Large intestine (tissue), 12 donors: ENCODE data around the gene SNRNP70. TPM values are rescaled to one million over a fixed set of nuclear protein-coding genes. Genes with fewer than 3 reads are reported as not detected.
A peak's percentile ranks its signal among the peaks of the same experiment; 100 is the strongest.
"Not testable (repeated sequence)": the region's sequence is repeated elsewhere in the genome, so short reads cannot be mapped to it uniquely, and the experiment has no call there.

Source experiments
- DNase-seq, 2 donors: peaks; one replicate each; pipeline versions ENCODE4 v3.0.0 to v3.0.0-alpha.2; 2013
- H3K27ac ChIP-seq: one replicate; pipeline ENCODE4 v1.5.1; 2013; ENCODE audit warnings: low read length
- H3K27me3 ChIP-seq: 2 replicates; pipeline ENCODE4 v1.6.1; 2013; ENCODE audit warnings: low read length; ENCODE audit not compliant: control insufficient read depth, insufficient read depth
- H3K36me3 ChIP-seq: 2 replicates; pipeline ENCODE4 v1.6.1; 2013; ENCODE audit warnings: low read length; ENCODE audit not compliant: control insufficient read depth, insufficient read depth
- H3K4me1 ChIP-seq: one replicate; pipeline ENCODE4 v1.6.1; 2013; ENCODE audit warnings: low read length; ENCODE audit not compliant: control insufficient read depth, insufficient read depth
- H3K4me3 ChIP-seq: one replicate; pipeline ENCODE4 v1.5.1; 2013; ENCODE audit warnings: low read length
- H3K9me3 ChIP-seq: one replicate; pipeline ENCODE4 v1.6.1; 2013; ENCODE audit warnings: mild to moderate bottlenecking, low read depth, low read length, moderate library complexity; ENCODE audit not compliant: control insufficient read depth
- WGBS: methylation state at CpG from one replicate; pipeline ENCODE4 v1.1.5; 2013; ENCODE audit warnings: low lambda C conversion rate; ENCODE audit not compliant: insufficient coverage; 5-methylcytosine and 5-hydroxymethylcytosine counted together
- long read RNA-seq, 11 donors: transcript quantifications; one replicate each; lab custom pipeline, GENCODE V29; 2026
- polyA plus RNA-seq: library from polyadenylated mRNA; unstranded; fragments of 120-200 nt; gene quantifications from one replicate; pipeline ENCODE4 v1.2.1, GENCODE V29; 2013

The SNRNP70 gene, protein sequence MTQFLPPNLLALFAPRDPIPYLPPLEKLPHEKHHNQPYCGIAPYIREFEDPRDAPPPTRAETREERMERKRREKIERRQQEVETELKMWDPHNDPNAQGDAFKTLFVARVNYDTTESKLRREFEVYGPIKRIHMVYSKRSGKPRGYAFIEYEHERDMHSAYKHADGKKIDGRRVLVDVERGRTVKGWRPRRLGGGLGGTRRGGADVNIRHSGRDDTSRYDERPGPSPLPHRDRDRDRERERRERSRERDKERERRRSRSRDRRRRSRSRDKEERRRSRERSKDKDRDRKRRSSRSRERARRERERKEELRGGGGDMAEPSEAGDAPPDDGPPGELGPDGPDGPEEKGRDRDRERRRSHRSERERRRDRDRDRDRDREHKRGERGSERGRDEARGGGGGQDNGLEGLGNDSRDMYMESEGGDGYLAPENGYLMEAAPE
- polyA plus RNA-seq, result 295 TPM
- long read RNA-seq, donor 1, transcript SNRNP70-201 (10 exons, 1,603 nt), result minor isoform, 5 of 20 reads
- long read RNA-seq, donor 1, transcript SNRNP70-203 (3 exons, 3,221 nt), result minor isoform, 7 of 20 reads
- long read RNA-seq, donor 1, transcript SNRNP70-206 (10 exons, 1,574 nt), result major isoform, 8 of 20 reads
- long read RNA-seq, donor 1, partial matches to known transcripts, result 0 of 20 reads
- long read RNA-seq, donor 1, other reads (novel, unspliced or antisense), result 0 of 20 reads
- long read RNA-seq, donor 2, transcript SNRNP70-206 (10 exons, 1,574 nt), result major isoform, 16 of 76 reads
- long read RNA-seq, donor 2, transcript SNRNP70-201 (10 exons, 1,603 nt), result minor isoform, 6 of 76 reads
- long read RNA-seq, donor 2, transcript SNRNP70-203 (3 exons, 3,221 nt), result minor isoform, 12 of 76 reads
- long read RNA-seq, donor 2, partial matches to known transcripts, result 40 of 76 reads
- long read RNA-seq, donor 2, other reads (novel, unspliced or antisense), result 0 of 76 reads
- long read RNA-seq, donor 3, transcript SNRNP70-203 (3 exons, 3,221 nt), result minor isoform, 11 of 162 reads
- long read RNA-seq, donor 3, transcript SNRNP70-206 (10 exons, 1,574 nt), result major isoform, 27 of 162 reads
- long read RNA-seq, donor 3, transcript SNRNP70-209 (11 exons, 1,757 nt), result minor isoform, 6 of 162 reads
- long read RNA-seq, donor 3, transcript SNRNP70-201 (10 exons, 1,603 nt), result minor isoform, 8 of 162 reads
- long read RNA-seq, donor 3, partial matches to known transcripts, result 101 of 162 reads
- long read RNA-seq, donor 3, other reads (novel, unspliced or antisense), result 5 of 162 reads
- long read RNA-seq, donor 4, partial matches to known transcripts, result 0 of 7 reads
- long read RNA-seq, donor 4, other reads (novel, unspliced or antisense), result 0 of 7 reads
- long read RNA-seq, donor 5, transcript SNRNP70-206 (10 exons, 1,574 nt), result minor isoform, 7 of 48 reads
- long read RNA-seq, donor 5, transcript SNRNP70-201 (10 exons, 1,603 nt), result minor isoform, 7 of 48 reads
- long read RNA-seq, donor 5, transcript SNRNP70-203 (3 exons, 3,221 nt), result major isoform, 8 of 48 reads
- long read RNA-seq, donor 5, partial matches to known transcripts, result 20 of 48 reads
- long read RNA-seq, donor 5, other reads (novel, unspliced or antisense), result 5 of 48 reads
- long read RNA-seq, donor 6, transcript SNRNP70-206 (10 exons, 1,574 nt), result major isoform, 27 of 83 reads
- long read RNA-seq, donor 6, transcript SNRNP70-203 (3 exons, 3,221 nt), result minor isoform, 7 of 83 reads
- long read RNA-seq, donor 6, transcript SNRNP70-201 (10 exons, 1,603 nt), result minor isoform, 6 of 83 reads
- long read RNA-seq, donor 6, partial matches to known transcripts, result 39 of 83 reads
- long read RNA-seq, donor 6, other reads (novel, unspliced or antisense), result 0 of 83 reads
- long read RNA-seq, donor 7, transcript SNRNP70-206 (10 exons, 1,574 nt), result major isoform, 5 of 78 reads
- long read RNA-seq, donor 7, partial matches to known transcripts, result 69 of 78 reads
- long read RNA-seq, donor 7, other reads (novel, unspliced or antisense), result 0 of 78 reads
- long read RNA-seq, donor 8, partial matches to known transcripts, result 75 of 94 reads
- long read RNA-seq, donor 8, other reads (novel, unspliced or antisense), result 0 of 94 reads
- long read RNA-seq, donor 9, transcript SNRNP70-203 (3 exons, 3,221 nt), result major isoform, 5 of 77 reads
- long read RNA-seq, donor 9, partial matches to known transcripts, result 65 of 77 reads
- long read RNA-seq, donor 9, other reads (novel, unspliced or antisense), result 0 of 77 reads
- long read RNA-seq, donor 10, transcript SNRNP70-206 (10 exons, 1,574 nt), result minor isoform, 6 of 52 reads
- long read RNA-seq, donor 10, transcript SNRNP70-201 (10 exons, 1,603 nt), result major isoform, 9 of 52 reads
- long read RNA-seq, donor 10, partial matches to known transcripts, result 29 of 52 reads
- long read RNA-seq, donor 10, other reads (novel, unspliced or antisense), result 0 of 52 reads
- long read RNA-seq, donor 11, transcript SNRNP70-203 (3 exons, 3,221 nt), result major isoform, 6 of 23 reads
- long read RNA-seq, donor 11, partial matches to known transcripts, result 8 of 23 reads
- long read RNA-seq, donor 11, other reads (novel, unspliced or antisense), result 0 of 23 reads

GRCh38 chr19:49085020-49085867, at the start of gene SNRNP70:
TSS of gene SNRNP70 (plus strand) at chr19:49085451. CDS start at chr19:49086415, 964 bp downstream.
- peak within 1 kb of the TSS; percentile 83 for H3K27ac ChIP-seq
- H3K27me3 ChIP-seq, result no peaks in the 10 kb centered on the region
- no peaks in the 10 kb centered on the region for H3K9me3 ChIP-seq
- WGBS, result 0% methylated on average over 3 of the region's 89 CpGs
- peaks cover 23% of the 10 kb centered on the region for H3K36me3 ChIP-seq
- H3K4me1 ChIP-seq, result peaks cover 15% of the 10 kb centered on the region
- peak within 1 kb of the TSS; percentile 71 for H3K4me3 ChIP-seq
- DNase-seq, result peak; percentile 100

GRCh38 chr19:49036815-49037214, 48.4 kb upstream of the SNRNP70 start, which contains the start of gene CGB1:
TSS of gene CGB1 (minus strand) at chr19:49036895. CDS start at chr19:49036711, 184 bp downstream.
- 100% methylated on average over 1 of the region's 18 CpGs for WGBS

GRCh38 chr19:49038111-49038510, 47.1 kb upstream of the SNRNP70 start:
- H3K4me1 ChIP-seq, H3K36me3 ChIP-seq, H3K27me3 ChIP-seq, H3K9me3 ChIP-seq, DNase-seq, H3K4me3 ChIP-seq, H3K27ac ChIP-seq: not testable (repeated sequence)
- 60% methylated on average over 1 of the region's 8 CpGs for WGBS

More at GRCh38 chr19:49036815-49037214, 48.4 kb upstream of the SNRNP70 start, which contains the start of gene CGB1:
- not testable (repeated sequence) for H3K36me3 ChIP-seq, H3K4me3 ChIP-seq, H3K27me3 ChIP-seq, DNase-seq, H3K27ac ChIP-seq, H3K9me3 ChIP-seq, H3K4me1 ChIP-seq

- H3K27ac ChIP-seq, H3K9me3 ChIP-seq, H3K36me3 ChIP-seq, DNase-seq, H3K4me1 ChIP-seq, H3K27me3 ChIP-seq, H3K4me3 ChIP-seq: not testable (repeated sequence)
- no CpG with 5 or more reads among the region's 26 CpGs for WGBS
Measured at GRCh38 chr19:49038557-49039276, 46.5 kb upstream of the SNRNP70 start.

DNA sequence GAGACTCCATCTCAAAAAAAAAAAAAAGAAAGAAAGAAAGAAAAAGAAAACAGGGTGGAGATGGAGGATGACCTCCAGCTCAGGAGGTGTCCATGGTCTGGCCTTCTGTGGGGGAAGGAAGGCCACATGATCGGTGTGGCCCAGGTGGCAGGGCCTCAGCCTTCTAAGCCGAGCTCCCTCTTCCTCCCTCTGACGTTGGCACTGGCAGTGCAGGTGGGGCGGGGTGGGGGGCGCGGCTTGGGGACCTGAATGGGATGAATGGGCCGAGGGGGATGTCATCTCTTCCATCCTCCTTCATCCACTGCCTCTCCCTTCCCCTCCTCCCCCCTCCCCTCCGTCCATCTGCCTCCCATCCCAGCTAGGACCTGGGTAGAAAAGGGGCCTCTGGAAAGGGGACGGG, 45.5 kb upstream of the SNRNP70 start:
- DNase-seq, H3K4me1 ChIP-seq, H3K36me3 ChIP-seq, H3K4me3 ChIP-seq, H3K27me3 ChIP-seq, H3K27ac ChIP-seq, H3K9me3 ChIP-seq: not testable (repeated sequence)
- no CpG with 5 or more reads among the region's 9 CpGs for WGBS

- H3K27me3 ChIP-seq, result peaks cover 4% of the 10 kb centered on the region
- H3K36me3 ChIP-seq, result no peaks in the 10 kb centered on the region
- no peak for DNase-seq
- no CpG with 5 or more reads among the region's 17 CpGs for WGBS
- no peak overlapping the region for H3K27ac ChIP-seq
- no peak overlapping the region for H3K4me3 ChIP-seq
- H3K9me3 ChIP-seq, result no peaks in the 10 kb centered on the region
- H3K4me1 ChIP-seq, result no peaks in the 10 kb centered on the region
Measured at GRCh38 chr19:49042177-49042576, 43.1 kb upstream of the SNRNP70 start.

DNA sequence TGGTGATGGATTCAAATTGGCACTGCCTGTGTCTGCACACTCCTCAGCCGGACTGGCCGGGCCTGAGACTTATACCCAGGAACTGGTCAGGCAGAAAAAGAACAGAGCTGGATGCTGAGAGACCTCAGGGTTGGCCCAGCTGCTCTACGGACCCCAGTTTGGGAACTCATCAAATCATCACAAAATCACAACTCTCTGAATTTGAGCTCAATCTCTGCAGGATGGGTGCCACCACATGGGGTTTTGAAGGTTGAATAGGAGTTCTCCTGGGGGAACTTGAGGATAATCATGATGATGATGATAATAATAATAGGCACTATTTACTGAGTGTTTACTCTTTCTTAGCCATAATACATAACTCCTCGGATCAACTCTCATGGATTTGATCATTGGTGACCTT, 42.6 kb upstream of the SNRNP70 start:
- no CpG with 5 or more reads among the region's 4 CpGs for WGBS
- H3K4me1 ChIP-seq, result not testable (repeated sequence)

More for the DNA sequence above, 42.6 kb upstream of the SNRNP70 start:
- not testable (repeated sequence) for H3K27ac ChIP-seq, H3K27me3 ChIP-seq, H3K36me3 ChIP-seq, H3K4me3 ChIP-seq, DNase-seq, H3K9me3 ChIP-seq
